HUES64 (cell line): ENCODE data around the gene CTIF.

Experiments used
- H3K27ac ChIP-seq: 2 replicates; pipeline ENCODE4 v1.7.0; 2013; ENCODE audit warnings: low read depth, low read length, inconsistent platforms
- H3K27me3 ChIP-seq: 2 replicates; pipeline ENCODE4 v1.6.1; 2013; ENCODE audit warnings: mild to moderate bottlenecking, low read length; ENCODE audit not compliant: insufficient read depth
- H3K36me3 ChIP-seq: 2 replicates; pipeline ENCODE4 v1.6.1; 2013; ENCODE audit warnings: mild to moderate bottlenecking, low read length; ENCODE audit not compliant: insufficient read depth
- H3K4me1 ChIP-seq: 2 replicates; pipeline ENCODE4 v1.6.1; 2013; ENCODE audit warnings: mild to moderate bottlenecking, low read length, moderate library complexity; ENCODE audit not compliant: insufficient read depth
- H3K4me3 ChIP-seq: 2 replicates; pipeline ENCODE4 v1.5.1; 2013; ENCODE audit warnings: mild to moderate bottlenecking, low read length, moderate library complexity
- H3K9ac ChIP-seq: 2 replicates; pipeline ENCODE4 v1.6.1; 2013; ENCODE audit warnings: mild to moderate bottlenecking, low read depth, low read length
- H3K9me3 ChIP-seq: 2 replicates; pipeline ENCODE4 v1.6.1; 2013; ENCODE audit warnings: low read depth, low read length; ENCODE audit not compliant: insufficient read depth
- WGBS: fragments of 150-250, 120-280 bp; methylation state at CpG from one replicate; pipeline ENCODE4 v1.1.7; 2013; ENCODE audit warnings: missing lambda C conversion rate; 5-methylcytosine and 5-hydroxymethylcytosine counted together

CTIF gene

GRCh38 chr18:48602759-48603390 is 64.0 kb downstream of the CTIF start:
- 91% methylated on average over 3 of the region's 3 CpGs for WGBS
- Histone ChIP-seq H3K9ac (no peak overlapping the region), H3K9me3 (no peaks in the 10 kb centered on the region), H3K36me3 (no peaks in the 10 kb centered on the region), H3K4me3 (no peak overlapping the region), H3K27me3 (no peaks in the 10 kb centered on the region), H3K4me1 (peaks cover 4% of the 10 kb centered on the region; the same call in 1 of the 2 replicates), H3K27ac (no peak overlapping the region)

GRCh38 chr18:48605408-48605845 is 66.6 kb downstream of the CTIF start:
- no peaks in the 10 kb centered on the region for H3K27me3 ChIP-seq

DNA sequence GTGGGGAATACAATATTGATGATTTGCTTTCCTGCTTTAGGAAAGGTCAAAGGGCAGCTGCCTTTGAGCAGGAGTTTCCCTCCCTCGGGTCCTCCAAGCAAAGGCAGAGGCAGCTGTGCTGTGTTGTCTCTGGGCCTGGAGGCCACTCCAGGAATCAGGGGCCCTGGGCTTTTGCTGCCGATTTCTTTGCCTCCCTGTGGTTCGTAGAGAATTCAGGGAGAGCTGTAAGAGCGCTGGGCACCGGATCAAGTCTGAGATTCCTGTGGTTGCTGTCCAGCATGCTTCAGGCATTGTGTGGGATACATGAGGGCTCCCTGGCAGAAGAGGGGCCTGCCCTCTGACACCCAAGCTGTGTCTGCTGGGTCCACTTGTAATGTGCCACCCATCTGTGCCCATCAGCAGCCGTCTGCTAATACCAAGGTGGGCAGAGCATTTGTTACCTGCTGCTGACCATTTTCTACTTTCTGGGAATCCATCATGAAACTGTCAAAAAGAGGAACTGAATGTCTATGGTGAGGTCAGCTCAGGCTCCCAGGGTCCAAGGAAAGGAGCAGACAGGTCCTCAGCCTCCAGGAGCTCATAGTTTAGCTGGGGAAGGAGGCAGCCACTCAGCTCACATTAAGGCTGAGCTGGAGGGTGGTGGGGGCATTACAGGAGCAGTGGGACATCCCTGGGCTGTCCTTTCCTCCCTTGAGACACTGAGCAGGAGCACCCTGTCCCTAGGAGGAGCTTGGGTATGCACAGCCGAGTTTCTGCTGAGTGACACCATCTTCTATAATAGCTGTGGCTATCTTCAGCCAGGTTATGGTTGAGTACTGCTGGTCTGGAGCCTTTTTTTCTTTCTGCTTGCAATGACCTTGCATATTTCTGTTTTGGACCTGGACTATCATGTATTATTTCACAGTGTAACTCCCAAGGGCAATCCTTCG is 68.5 kb downstream of the CTIF start:
- Histone ChIP-seq H3K27ac (no peak overlapping the region), H3K4me1 (peaks cover 4% of the 10 kb centered on the region; the same call in 1 of the 2 replicates), H3K27me3 (no peaks in the 10 kb centered on the region), H3K4me3 (no peak overlapping the region), H3K9ac (no peak overlapping the region), H3K36me3 (no peaks in the 10 kb centered on the region), H3K9me3 (no peaks in the 10 kb centered on the region)
- WGBS = 80% methylated on average over 8 of the region's 8 CpGs

More at GRCh38 chr18:48605408-48605845, 66.6 kb downstream of the CTIF start:
- no peaks in the 10 kb centered on the region for H3K9me3 ChIP-seq
- H3K4me1 ChIP-seq = peaks cover 4% of the 10 kb centered on the region; the same call in 1 of the 2 replicates
- H3K9ac ChIP-seq = no peak overlapping the region
- H3K36me3 ChIP-seq = no peaks in the 10 kb centered on the region
- WGBS = 36% methylated on average over 3 of the region's 3 CpGs
- no peak overlapping the region for H3K4me3 ChIP-seq
- no peak overlapping the region for H3K27ac ChIP-seq

DNA sequence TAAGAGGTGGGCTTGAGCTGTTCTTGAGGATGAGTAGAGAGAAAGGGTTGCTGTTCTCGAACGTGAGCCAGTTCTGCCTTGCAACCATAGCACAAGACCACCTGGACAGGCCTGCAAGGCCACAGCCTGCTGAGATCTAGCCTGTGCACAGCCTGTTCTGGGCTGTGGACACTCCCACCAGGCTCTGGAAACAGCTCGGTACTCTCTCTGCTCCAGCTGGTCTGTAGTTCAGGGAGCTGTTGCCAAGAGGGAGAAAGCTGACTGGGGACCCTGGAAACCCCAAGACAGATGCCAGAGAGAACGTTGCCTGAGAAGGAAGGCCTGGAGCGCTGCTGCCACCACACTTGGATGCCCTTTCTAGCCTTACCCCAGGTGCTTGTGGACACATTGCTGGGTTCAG is 69.8 kb downstream of the CTIF start:
- 95% methylated on average over 5 of the region's 5 CpGs for WGBS
- Histone ChIP-seq H3K36me3 (no peaks in the 10 kb centered on the region), H3K9me3 (no peaks in the 10 kb centered on the region), H3K4me3 (no peak overlapping the region), H3K9ac (no peak overlapping the region), H3K27me3 (no peaks in the 10 kb centered on the region), H3K27ac (no peak overlapping the region), H3K4me1 (peaks cover 9% of the 10 kb centered on the region; the same call in 1 of the 2 replicates)

GRCh38 chr18:48609114-48609513 is 70.3 kb downstream of the CTIF start:
- no peaks in the 10 kb centered on the region for H3K9me3 ChIP-seq
- H3K4me3 ChIP-seq = no peak overlapping the region
- H3K27me3 ChIP-seq = no peaks in the 10 kb centered on the region
- H3K9ac ChIP-seq = no peak overlapping the region
- peaks cover 14% of the 10 kb centered on the region; the same call in 1 of the 2 replicates for H3K4me1 ChIP-seq
- H3K27ac ChIP-seq = no peak overlapping the region
- H3K36me3 ChIP-seq = no peaks in the 10 kb centered on the region
- 92% methylated on average over 3 of the region's 3 CpGs for WGBS

GRCh38 chr18:48609820-48610815 is 71.3 kb downstream of the CTIF start:
- Histone ChIP-seq H3K4me3 (no peak overlapping the region), H3K4me1 (peaks cover 13% of the 10 kb centered on the region; the same call in 1 of the 2 replicates), H3K27me3 (no peaks in the 10 kb centered on the region), H3K36me3 (no peaks in the 10 kb centered on the region), H3K9ac (no peak overlapping the region), H3K9me3 (no peaks in the 10 kb centered on the region), H3K27ac (no peak overlapping the region)
- WGBS = 91% methylated on average over 17 of the region's 17 CpGs

DNA sequence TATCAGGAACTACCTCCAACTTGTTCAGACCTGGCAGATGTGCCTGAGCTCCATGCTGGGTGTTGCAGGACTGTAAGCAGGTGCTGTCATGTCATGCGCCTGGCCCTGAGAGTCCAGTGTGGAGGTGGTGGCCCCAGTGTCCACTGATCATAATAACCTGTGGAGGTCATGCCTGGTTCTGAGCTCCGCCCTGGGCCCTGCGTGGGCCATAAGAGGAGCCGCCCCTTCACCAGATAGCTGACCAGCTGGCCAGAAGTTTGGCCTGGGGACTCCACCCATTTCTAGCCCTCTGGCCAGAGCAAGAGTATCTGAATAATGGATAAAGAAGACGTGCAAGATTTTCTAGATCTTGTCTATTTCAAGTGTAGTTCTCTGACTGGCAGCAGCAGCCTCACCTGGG is 72.4 kb downstream of the CTIF start:
- H3K27ac ChIP-seq = no peak overlapping the region
- no peaks in the 10 kb centered on the region for H3K9me3 ChIP-seq
- H3K9ac ChIP-seq = no peak overlapping the region
- no peaks in the 10 kb centered on the region for H3K36me3 ChIP-seq
- H3K4me1 ChIP-seq = peaks cover 11% of the 10 kb centered on the region; the same call in 1 of the 2 replicates
- WGBS = 95% methylated on average over 5 of the region's 5 CpGs
- H3K27me3 ChIP-seq = no peaks in the 10 kb centered on the region
- no peak overlapping the region for H3K4me3 ChIP-seq

DNA sequence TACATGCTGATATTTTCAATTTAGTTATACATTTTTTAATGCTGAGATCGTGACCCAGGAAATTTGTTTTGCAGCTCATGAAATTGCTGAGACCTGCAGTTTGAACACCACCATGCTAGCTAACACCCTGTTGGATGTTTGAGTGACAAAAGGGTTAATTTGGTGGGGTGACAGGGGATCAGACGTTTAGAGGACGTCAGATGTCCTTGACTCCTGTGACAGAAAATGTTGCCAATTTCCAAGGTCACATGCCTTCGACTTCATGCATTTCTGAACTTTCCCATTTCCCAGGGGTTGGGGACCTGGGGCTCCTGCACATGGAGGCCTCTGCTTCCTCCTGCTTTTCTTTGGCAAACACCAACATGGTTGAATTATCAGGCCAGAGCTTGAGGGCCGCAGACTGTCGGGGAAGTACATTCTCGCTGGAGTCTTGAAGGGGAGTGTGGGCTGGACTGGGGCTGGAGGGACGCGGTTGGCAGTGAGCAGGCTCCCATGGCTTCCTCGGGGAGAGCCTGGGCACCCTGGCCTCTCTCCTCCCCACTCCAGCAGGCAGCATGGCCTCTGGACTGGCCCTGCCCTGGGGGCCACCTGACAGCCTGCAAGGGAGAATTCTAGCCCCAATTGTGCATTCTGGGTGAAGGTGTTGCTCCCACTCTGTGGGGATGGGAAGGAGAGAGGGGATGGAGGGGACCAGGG is 73.1 kb downstream of the CTIF start:
- Histone ChIP-seq H3K36me3 (no peaks in the 10 kb centered on the region), H3K9me3 (no peaks in the 10 kb centered on the region), H3K27me3 (no peaks in the 10 kb centered on the region), H3K4me3 (no peak overlapping the region), H3K4me1 (peaks cover 11% of the 10 kb centered on the region; the same call in 1 of the 2 replicates), H3K27ac (no peak overlapping the region), H3K9ac (no peak overlapping the region)
- 92% methylated on average over 10 of the region's 10 CpGs for WGBS

DNA sequence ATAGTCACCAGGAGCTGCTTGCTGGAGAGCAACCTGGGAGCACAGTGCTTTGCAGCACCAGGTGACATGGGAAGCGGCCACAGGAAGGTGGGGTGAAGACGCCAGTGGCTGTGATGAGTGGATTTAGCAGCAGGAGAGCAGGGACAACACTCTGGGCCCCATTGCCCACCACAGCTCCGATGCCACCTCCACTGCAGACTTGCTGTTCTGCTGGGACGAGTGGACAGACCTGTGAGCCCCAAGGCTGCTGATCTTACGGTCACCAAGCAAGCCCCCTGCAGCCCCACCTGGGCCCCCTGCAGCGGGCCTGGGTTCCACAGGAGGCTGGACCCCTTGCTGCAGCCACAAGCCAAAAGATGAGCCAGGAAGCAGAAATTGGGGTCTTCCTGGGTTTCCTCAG is 73.7 kb downstream of the CTIF start:
- no peak overlapping the region for H3K27ac ChIP-seq
- H3K36me3 ChIP-seq = no peaks in the 10 kb centered on the region
- no peak overlapping the region for H3K4me3 ChIP-seq
- H3K9ac ChIP-seq = no peak overlapping the region
- peaks cover 11% of the 10 kb centered on the region; the same call in 1 of the 2 replicates for H3K4me1 ChIP-seq
- H3K27me3 ChIP-seq = no peaks in the 10 kb centered on the region
- no peaks in the 10 kb centered on the region for H3K9me3 ChIP-seq
- WGBS = 93% methylated on average over 6 of the region's 6 CpGs

GRCh38 chr18:48612917-48613316 is 74.1 kb downstream of the CTIF start:
- WGBS = 66% methylated on average over 4 of the region's 4 CpGs
- Histone ChIP-seq H3K9me3 (no peaks in the 10 kb centered on the region), H3K9ac (no peak overlapping the region), H3K27me3 (no peaks in the 10 kb centered on the region), H3K4me3 (no peak overlapping the region), H3K4me1 (peaks cover 11% of the 10 kb centered on the region; the same call in 1 of the 2 replicates), H3K36me3 (no peaks in the 10 kb centered on the region), H3K27ac (no peak overlapping the region)
